Hepatocyte (in vitro differentiated cells): Measurements from ENCODE around the gene FMN1. TPM values are rescaled to one million over a fixed set of nuclear protein-coding genes. Genes with fewer than 3 reads are reported as not detected.

Experiments
- DNase-seq: peaks from one replicate; pipeline ENCODE4 v3.0.0-alpha.2; 2016; ENCODE audit warnings: low spot score
- H2AFZ ChIP-seq: fragments of 200-600 bp; sonication (generic); 2 replicates; pipeline ENCODE4 v1.6.0; 2016; ENCODE audit warnings: antibody characterized with exemption, mild to moderate bottlenecking
- H3K27ac ChIP-seq: fragments of 200-600 bp; sonication (generic); 2 replicates; pipeline ENCODE4 v1.5.1; 2016; ENCODE audit warnings: mild to moderate bottlenecking
- H3K27me3 ChIP-seq: fragments of 200-600 bp; sonication (generic); 2 replicates; pipeline ENCODE4 v1.6.1; 2016
- H3K36me3 ChIP-seq: fragments of 200-600 bp; sonication (generic); replicated peaks from 2 replicates; pipeline ENCODE4 v1.5.1; 2016; ENCODE audit warnings: low read depth; ENCODE audit not compliant: insufficient read depth
- H3K4me1 ChIP-seq: fragments of 200-600 bp; sonication (generic); 2 replicates; pipeline ENCODE4 v1.5.1; 2016; ENCODE audit warnings: mild to moderate bottlenecking, moderate library complexity; ENCODE audit not compliant: insufficient read depth
- H3K4me2 ChIP-seq: fragments of 200-600 bp; sonication (generic); 2 replicates; pipeline ENCODE4 v1.6.0; 2016
- H3K4me3 ChIP-seq: fragments of 200-600 bp; sonication (generic); 2 replicates; pipeline ENCODE4 v1.5.1; 2016; ENCODE audit warnings: mild to moderate bottlenecking
- H3K79me2 ChIP-seq: fragments of 200-600 bp; sonication (generic); 2 replicates; pipeline ENCODE4 v1.6.0; 2017; ENCODE audit warnings: mild to moderate bottlenecking
- H3K9me2 ChIP-seq: fragments of 200-600 bp; sonication (generic); replicated peaks from 2 replicates; pipeline ENCODE4 v1.6.0; 2017; ENCODE audit warnings: mild to moderate bottlenecking; ENCODE audit not compliant: insufficient read depth
- H3K9me3 ChIP-seq: fragments of 200-600 bp; sonication (generic); 2 replicates; pipeline ENCODE4 v1.5.1; 2016; ENCODE audit warnings: low read depth, mild to moderate bottlenecking
- H4K20me1 ChIP-seq: fragments of 200-600 bp; sonication (generic); 2 replicates; pipeline ENCODE4 v1.6.0; 2016; ENCODE audit warnings: mild to moderate bottlenecking; ENCODE audit not compliant: insufficient read depth, poor library complexity, severe bottlenecking
- EZH2 ChIP-seq: fragments of 200-600 bp; sonication (generic); IDR thresholded peaks from 2 replicates; pipeline ENCODE4 v1.6.1; 2016; ENCODE audit warnings: antibody characterized with exemption, mild to moderate bottlenecking, borderline replicate concordance
- EZH2phosphoT487 ChIP-seq: fragments of 200-600 bp; sonication (generic); IDR thresholded peaks from one replicate; pipeline ENCODE4 v1.6.1; 2018; ENCODE audit warnings: antibody characterized with exemption, mild to moderate bottlenecking, low read depth, moderate library complexity; ENCODE audit not compliant: unreplicated experiment, severe bottlenecking
- WGBS: methylation state at CpG from one replicate; pipeline ENCODE4 v1.1.6; 2016; ENCODE audit warnings: low lambda C conversion rate; ENCODE audit errors: missing lambda C conversion rate; 5-methylcytosine and 5-hydroxymethylcytosine counted together
- polyA plus RNA-seq: library from polyadenylated mRNA; unstranded; fragments of >200 nt; fragmentation: Nextera tagmentation; extraction: Ambion mirVana; gene quantifications from 2 replicates; pipeline ENCODE4 v1.2.1, GENCODE V29; 2016
- total RNA-seq: library from RNA; depleted of rRNA; stranded (reverse); fragments of >200 nt; gene quantifications from 2 replicates; pipeline ENCODE4 v1.2.3, GENCODE V29; 2014
- TF ChIP-seq, protein P1 (sequence below): fragments of 200-600 bp; sonication (generic); IDR thresholded peaks from 2 replicates; pipeline ENCODE4 v1.5.1; 2016; ENCODE audit warnings: antibody characterized with exemption, mild to moderate bottlenecking; ENCODE audit not compliant: poor library complexity

The FMN1 gene
- total and polyA plus RNA-seq, 2 experiments from 2014 or later: 0.07 to 0.70 TPM

DNA sequence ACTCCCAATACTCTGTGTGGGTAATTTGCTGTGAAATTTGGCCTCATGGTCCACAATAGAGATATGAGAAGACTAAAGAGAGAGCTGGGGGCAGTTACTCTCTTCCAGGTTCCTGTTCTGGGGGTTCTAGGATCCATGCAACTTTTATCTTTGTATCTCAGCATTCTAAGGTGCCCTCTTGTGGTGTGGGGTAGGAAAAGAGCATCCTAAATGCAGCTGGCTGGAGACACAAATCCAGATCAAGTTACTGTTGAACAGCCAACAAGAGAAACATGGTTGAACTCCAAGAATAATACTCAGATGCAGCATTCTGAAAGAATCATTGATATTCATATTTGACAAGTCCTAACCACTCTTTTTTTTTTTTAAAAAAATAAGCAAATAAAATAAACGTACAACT lies 238.5 kb downstream of the FMN1 start:
- H3K4me1 ChIP-seq: no peaks in the 10 kb centered on the region
- H3K4me3 ChIP-seq: no peak overlapping the region
- 64% methylated on average over 1 of the region's 1 CpG for WGBS
- no peaks in the 10 kb centered on the region for H3K36me3 ChIP-seq
- H3K27me3 ChIP-seq: peaks cover 3% of the 10 kb centered on the region
- no peaks in the 10 kb centered on the region for H3K79me2 ChIP-seq
- peak; percentile 51 for DNase-seq
- no peaks in the 10 kb centered on the region for H3K9me3 ChIP-seq
- no peak for TF ChIP-seq EZH2
- TF ChIP-seq, protein P1, sequence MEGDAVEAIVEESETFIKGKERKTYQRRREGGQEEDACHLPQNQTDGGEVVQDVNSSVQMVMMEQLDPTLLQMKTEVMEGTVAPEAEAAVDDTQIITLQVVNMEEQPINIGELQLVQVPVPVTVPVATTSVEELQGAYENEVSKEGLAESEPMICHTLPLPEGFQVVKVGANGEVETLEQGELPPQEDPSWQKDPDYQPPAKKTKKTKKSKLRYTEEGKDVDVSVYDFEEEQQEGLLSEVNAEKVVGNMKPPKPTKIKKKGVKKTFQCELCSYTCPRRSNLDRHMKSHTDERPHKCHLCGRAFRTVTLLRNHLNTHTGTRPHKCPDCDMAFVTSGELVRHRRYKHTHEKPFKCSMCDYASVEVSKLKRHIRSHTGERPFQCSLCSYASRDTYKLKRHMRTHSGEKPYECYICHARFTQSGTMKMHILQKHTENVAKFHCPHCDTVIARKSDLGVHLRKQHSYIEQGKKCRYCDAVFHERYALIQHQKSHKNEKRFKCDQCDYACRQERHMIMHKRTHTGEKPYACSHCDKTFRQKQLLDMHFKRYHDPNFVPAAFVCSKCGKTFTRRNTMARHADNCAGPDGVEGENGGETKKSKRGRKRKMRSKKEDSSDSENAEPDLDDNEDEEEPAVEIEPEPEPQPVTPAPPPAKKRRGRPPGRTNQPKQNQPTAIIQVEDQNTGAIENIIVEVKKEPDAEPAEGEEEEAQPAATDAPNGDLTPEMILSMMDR: peak; percentile 58
- no peaks in the 10 kb centered on the region for H3K9me2 ChIP-seq
- no peaks in the 10 kb centered on the region for H4K20me1 ChIP-seq
- H3K27ac ChIP-seq: no peak overlapping the region
- H3K4me2 ChIP-seq: no peak overlapping the region
- no peak overlapping the region for H2AFZ ChIP-seq

DNA sequence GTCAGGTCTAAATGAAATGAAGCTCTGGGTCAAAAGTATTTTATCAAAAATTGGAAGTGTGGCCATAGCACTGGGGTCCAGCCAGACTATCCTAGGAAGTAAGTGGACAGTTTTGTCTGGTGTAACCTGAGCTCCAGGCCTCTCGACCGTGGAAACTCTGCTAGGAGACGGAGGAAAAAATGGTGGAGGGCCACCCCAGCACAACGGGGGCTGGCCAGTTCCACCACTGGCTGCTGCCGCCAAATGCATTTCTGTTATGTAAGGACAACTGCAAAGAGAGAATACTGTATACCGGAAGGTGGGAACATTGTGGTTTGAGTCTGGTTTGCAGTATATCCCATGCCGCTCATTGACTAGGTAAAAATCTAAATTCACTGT lies 241.0 kb downstream of the FMN1 start:
- no peaks in the 10 kb centered on the region for H3K36me3 ChIP-seq
- WGBS: 65% methylated on average over 7 of the region's 7 CpGs
- H3K4me3 ChIP-seq: no peak overlapping the region
- H4K20me1 ChIP-seq: no peaks in the 10 kb centered on the region
- H3K79me2 ChIP-seq: no peaks in the 10 kb centered on the region
- no peaks in the 10 kb centered on the region for H3K9me3 ChIP-seq
- TF ChIP-seq EZH2phosphoT487 (no peak), EZH2 (no peak)
- TF ChIP-seq, protein P1: no peak
- H3K4me1 ChIP-seq: no peaks in the 10 kb centered on the region
- no peak overlapping the region for H2AFZ ChIP-seq
- DNase-seq: no peak
- no peak overlapping the region for H3K4me2 ChIP-seq
- no peak overlapping the region for H3K27ac ChIP-seq
- no peaks in the 10 kb centered on the region for H3K9me2 ChIP-seq
- peaks cover 3% of the 10 kb centered on the region for H3K27me3 ChIP-seq

DNA sequence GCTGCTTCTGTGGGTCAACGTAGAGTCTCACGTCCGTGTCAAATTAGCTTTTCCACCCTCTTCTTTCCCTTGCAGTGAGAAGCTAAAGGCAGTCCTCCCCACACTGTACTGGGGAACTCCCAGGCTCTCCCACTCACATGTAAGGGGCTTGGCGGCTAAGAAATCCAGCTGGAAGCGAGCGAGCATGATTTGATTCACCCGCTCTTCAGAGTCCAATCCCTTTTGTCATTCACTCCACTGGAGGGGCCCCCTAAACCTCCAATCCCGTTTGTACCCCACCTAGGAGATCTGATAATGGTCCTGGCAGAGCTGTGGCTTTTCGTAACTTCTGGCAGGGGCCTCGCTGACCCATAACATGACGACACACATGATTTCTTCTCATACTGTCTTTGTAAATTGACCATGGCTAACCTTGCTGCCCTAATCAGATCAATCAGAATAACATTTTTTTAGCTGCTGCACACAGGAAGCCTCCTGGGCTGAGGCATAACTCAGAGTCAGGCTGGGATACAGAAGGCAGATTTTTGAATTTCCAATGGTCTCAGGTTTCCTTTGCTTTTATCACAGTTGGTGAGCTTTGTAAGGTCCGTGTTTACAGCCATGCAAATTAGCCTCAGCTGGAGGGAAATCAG lies 241.5 kb downstream of the FMN1 start:
- Histone ChIP-seq H4K20me1 (no peaks in the 10 kb centered on the region), H2AFZ (no peak overlapping the region), H3K4me1 (no peaks in the 10 kb centered on the region), H3K79me2 (no peaks in the 10 kb centered on the region), H3K9me2 (no peaks in the 10 kb centered on the region), H3K27me3 (peaks cover 3% of the 10 kb centered on the region), H3K36me3 (no peaks in the 10 kb centered on the region), H3K4me2 (no peak overlapping the region), H3K27ac (no peak overlapping the region), H3K9me3 (no peaks in the 10 kb centered on the region), H3K4me3 (no peak overlapping the region)
- no peak for TF ChIP-seq EZH2phosphoT487
- no peak for TF ChIP-seq EZH2
- TF ChIP-seq, protein P1: no peak
- DNase-seq: no peak
- 66% methylated on average over 12 of the region's 12 CpGs for WGBS
